ENCODE data around the gene APOC3. TPM values are rescaled to one million over a fixed set of nuclear protein-coding genes. Genes with fewer than 3 reads are reported as not detected.

Gene APOC3
- total RNA-seq, 3 donors from 2014 or later = not detected

- H3K9me3 ChIP-seq = no peaks in the 10 kb centered on the region
- H3K27me3 ChIP-seq = no peaks in the 10 kb centered on the region
- H3K36me3 ChIP-seq = no peaks in the 10 kb centered on the region
- no peak for DNase-seq (ENCODE audit: low spot score in 2 of 2)
- no peaks in the 10 kb centered on the region for H3K4me1 ChIP-seq
- intact Hi-C loops (cut with DNase I; ENCODE audit: low total_unique reads) = no loop called here
- H3K27ac ChIP-seq = no peak within 1 kb of the TSS
- no peak within 1 kb of the TSS for H3K4me3 ChIP-seq
- no peak for TF ChIP-seq POLR2AphosphoS5 (IDR thresholded peaks at IDR 0.05)
- no peak for TF ChIP-seq POLR2A (IDR thresholded peaks at IDR 0.05)
- TF ChIP-seq, protein P1, sequence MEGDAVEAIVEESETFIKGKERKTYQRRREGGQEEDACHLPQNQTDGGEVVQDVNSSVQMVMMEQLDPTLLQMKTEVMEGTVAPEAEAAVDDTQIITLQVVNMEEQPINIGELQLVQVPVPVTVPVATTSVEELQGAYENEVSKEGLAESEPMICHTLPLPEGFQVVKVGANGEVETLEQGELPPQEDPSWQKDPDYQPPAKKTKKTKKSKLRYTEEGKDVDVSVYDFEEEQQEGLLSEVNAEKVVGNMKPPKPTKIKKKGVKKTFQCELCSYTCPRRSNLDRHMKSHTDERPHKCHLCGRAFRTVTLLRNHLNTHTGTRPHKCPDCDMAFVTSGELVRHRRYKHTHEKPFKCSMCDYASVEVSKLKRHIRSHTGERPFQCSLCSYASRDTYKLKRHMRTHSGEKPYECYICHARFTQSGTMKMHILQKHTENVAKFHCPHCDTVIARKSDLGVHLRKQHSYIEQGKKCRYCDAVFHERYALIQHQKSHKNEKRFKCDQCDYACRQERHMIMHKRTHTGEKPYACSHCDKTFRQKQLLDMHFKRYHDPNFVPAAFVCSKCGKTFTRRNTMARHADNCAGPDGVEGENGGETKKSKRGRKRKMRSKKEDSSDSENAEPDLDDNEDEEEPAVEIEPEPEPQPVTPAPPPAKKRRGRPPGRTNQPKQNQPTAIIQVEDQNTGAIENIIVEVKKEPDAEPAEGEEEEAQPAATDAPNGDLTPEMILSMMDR (IDR thresholded peaks at IDR 0.05) = no peak
Measured at GRCh38 chr11:116837231-116838091, 7.8 kb downstream of the APOC3 start, which contains the start of gene APOA1. APOA1 (minus strand) TSS chr11:116837622; CDS start chr11:116837387, 235 bp downstream.

GRCh38 chr11:116838321-116839084 is 8.8 kb downstream of the APOC3 start:
- DNase-seq (ENCODE audit: low spot score in 2 of 2) = no peak
- Histone ChIP-seq H3K27me3 (no peaks in the 10 kb centered on the region), H3K9me3 (no peaks in the 10 kb centered on the region), H3K27ac (no peak overlapping the region), H3K4me3 (no peak overlapping the region), H3K36me3 (no peaks in the 10 kb centered on the region), H3K4me1 (no peaks in the 10 kb centered on the region)
- no peak for TF ChIP-seq POLR2A (IDR thresholded peaks at IDR 0.05)
- TF ChIP-seq, protein P1 (IDR thresholded peaks at IDR 0.05) = no peak
- no peak for TF ChIP-seq POLR2AphosphoS5 (IDR thresholded peaks at IDR 0.05)
- intact Hi-C loops (cut with DNase I; ENCODE audit: low total_unique reads) = no loop called here

GRCh38 chr11:116840224-116840745 is 10.6 kb downstream of the APOC3 start:
- no peaks in the 10 kb centered on the region for H3K4me1 ChIP-seq

DNA sequence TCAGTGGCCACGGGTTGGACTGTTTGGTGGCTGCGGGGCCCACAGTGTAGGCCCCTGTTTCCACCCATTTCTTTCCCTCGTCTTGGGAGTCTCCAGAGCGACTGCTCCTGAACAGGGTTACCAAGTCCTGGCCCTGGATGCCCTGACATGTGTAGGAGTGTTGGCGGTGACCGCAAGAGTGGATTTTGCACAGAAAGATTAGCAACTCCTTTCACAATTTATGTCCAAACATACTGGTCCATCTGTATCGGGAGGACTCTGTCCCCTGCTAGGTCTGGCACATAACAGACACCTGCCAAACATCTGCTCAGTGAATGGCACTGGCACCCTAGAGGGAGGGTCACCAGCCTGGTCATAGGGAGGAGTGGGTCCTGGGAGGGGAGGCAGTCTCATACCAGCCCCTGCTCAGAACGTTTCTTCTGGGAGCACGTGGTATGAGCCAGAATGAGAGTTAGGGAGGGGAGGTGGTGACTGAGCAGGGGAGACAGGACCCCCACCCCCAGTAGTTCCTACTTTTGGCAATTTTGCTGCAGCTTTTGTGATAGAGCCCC is 11.1 kb downstream of the APOC3 start:
- no peaks in the 10 kb centered on the region for H3K36me3 ChIP-seq
- H3K9me3 ChIP-seq = no peaks in the 10 kb centered on the region
- H3K27me3 ChIP-seq = no peaks in the 10 kb centered on the region
- no peak overlapping the region for H3K27ac ChIP-seq
- no peak overlapping the region for H3K4me3 ChIP-seq
- intact Hi-C loops (cut with DNase I; ENCODE audit: low total_unique reads) = no loop called here
- no peak for DNase-seq (ENCODE audit: low spot score in 2 of 2)
- TF ChIP-seq POLR2A (IDR thresholded peaks at IDR 0.05) (no peak), POLR2AphosphoS5 (IDR thresholded peaks at IDR 0.05) (no peak)
- TF ChIP-seq, protein P1 (IDR thresholded peaks at IDR 0.05) = no peak
- H3K4me1 ChIP-seq = no peaks in the 10 kb centered on the region

More at GRCh38 chr11:116840224-116840745, 10.6 kb downstream of the APOC3 start:
- Histone ChIP-seq H3K27ac (no peak overlapping the region), H3K4me3 (no peak overlapping the region), H3K9me3 (no peaks in the 10 kb centered on the region), H3K27me3 (no peaks in the 10 kb centered on the region), H3K36me3 (no peaks in the 10 kb centered on the region)
- intact Hi-C loops (cut with DNase I; ENCODE audit: low total_unique reads) = no loop called here
- DNase-seq (ENCODE audit: low spot score in 2 of 2) = no peak
- no peak for TF ChIP-seq POLR2A (IDR thresholded peaks at IDR 0.05)
- TF ChIP-seq, protein P1 (IDR thresholded peaks at IDR 0.05) = no peak
- TF ChIP-seq POLR2AphosphoS5 (IDR thresholded peaks at IDR 0.05) = no peak
